22Rv1 (cell line): ENCODE data around the gene EBF3.

Experiments
- H3K27ac ChIP-seq: fragments of 450-650 bp; 2 replicates; pipeline ENCODE4 v1.5.1; 2017
- CTCF ChIP-seq: fragments of 450-650 bp; IDR thresholded peaks from 2 replicates; pipeline ENCODE4 v1.5.1; 2017; ENCODE audit warnings: mild to moderate bottlenecking
- ZFX ChIP-seq: fragments of 450-650 bp; IDR thresholded peaks from 2 replicates; pipeline ENCODE4 v1.6.1; 2017; ENCODE audit warnings: antibody characterized with exemption, borderline replicate concordance

EBF3 gene

GRCh38 chr10:129886263-129886662, 77.8 kb downstream of the EBF3 start:
- no peak overlapping the region for H3K27ac ChIP-seq
- TF ChIP-seq ZFX: no peak
- TF ChIP-seq CTCF: no peak

GRCh38 chr10:129885526-129885925, 78.5 kb downstream of the EBF3 start:
- TF ChIP-seq ZFX (no peak), CTCF (no peak)
- H3K27ac ChIP-seq: no peak overlapping the region

- no peak for TF ChIP-seq CTCF
- TF ChIP-seq ZFX: no peak
- no peak overlapping the region for H3K27ac ChIP-seq
Observed at GRCh38 chr10:129884398-129885078, 79.5 kb downstream of the EBF3 start.

GRCh38 chr10:129883626-129884397, 80.3 kb downstream of the EBF3 start:
- TF ChIP-seq CTCF: no peak
- no peak for TF ChIP-seq ZFX

GRCh38 chr10:129883029-129883428, 81.0 kb downstream of the EBF3 start:
- H3K27ac ChIP-seq: no peak overlapping the region
- TF ChIP-seq CTCF: no peak
- TF ChIP-seq ZFX: no peak

More at GRCh38 chr10:129883626-129884397, 80.3 kb downstream of the EBF3 start:
- H3K27ac ChIP-seq: no peak overlapping the region

- no peak overlapping the region for H3K27ac ChIP-seq
Observed at GRCh38 chr10:129882291-129883010, 81.6 kb downstream of the EBF3 start.

More at GRCh38 chr10:129882291-129883010, 81.6 kb downstream of the EBF3 start:
- TF ChIP-seq CTCF (no peak), ZFX (no peak)
